Measurements from ENCODE around the gene PCBP2. TPM values are rescaled to one million over a fixed set of nuclear protein-coding genes. Genes with fewer than 3 reads are reported as not detected.
"Not testable (repeated sequence)": the region's sequence is repeated elsewhere in the genome, so short reads cannot be mapped to it uniquely, and the experiment has no call there.

The PCBP2 gene
- total RNA-seq, 2 experiments from 2014 or later: 1,085 to 1,132 TPM

DNA sequence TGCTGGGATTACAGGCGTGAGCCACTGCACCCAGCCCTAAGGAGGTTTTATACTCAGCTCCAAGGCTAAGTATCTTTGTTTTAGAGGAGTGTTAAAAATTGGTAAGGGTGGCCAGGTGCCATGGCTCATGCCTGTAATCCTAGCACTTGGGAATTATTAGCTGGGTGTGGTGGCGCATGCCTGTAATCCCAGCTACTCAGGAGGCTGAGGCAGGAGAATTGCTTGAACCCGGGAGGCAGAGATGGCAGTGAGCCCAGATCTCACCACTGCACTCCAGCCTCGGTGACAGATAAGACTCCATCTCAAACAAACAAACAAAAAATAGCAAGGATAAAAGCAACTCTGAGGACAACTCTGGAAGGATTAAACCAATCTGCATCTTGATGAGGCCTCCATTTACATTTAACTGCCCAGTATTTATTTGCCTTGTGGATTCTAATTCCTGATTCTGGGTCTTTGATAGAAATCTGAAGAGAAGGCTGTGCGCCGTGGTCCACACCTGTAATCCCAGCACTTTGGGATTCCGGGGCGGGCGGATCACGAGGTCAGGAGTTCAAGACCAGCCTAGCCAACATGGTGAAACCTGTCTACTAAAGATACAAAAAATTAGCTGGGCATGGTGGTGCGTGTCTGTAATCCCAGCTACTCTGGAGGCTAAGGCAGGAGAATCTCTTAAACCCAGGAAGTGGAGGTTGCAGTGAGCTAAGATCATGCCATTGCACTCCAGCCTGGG lies 7.1 kb upstream of the PCBP2 start:
- H3K27me3 Mint-ChIP-seq (ENCODE audit: low read depth); H3K9me3 Mint-ChIP-seq; H3K4me3 Mint-ChIP-seq; DNase-seq; intact Hi-C loops (cut with micrococcal nuclease): not testable (repeated sequence)
- CTCF ChIA-PET: interaction anchor here (0.6 to 1.3 kb wide), 3 partner anchors 24 to 65 kb away, joined by 4 to 7 read pairs (median 6); partner anchors contain the start of gene SP1
- H3K36me3 Mint-ChIP-seq (ENCODE audit: low read depth): peaks cover 40% of the 10 kb centered on the region
- H3K27ac Mint-ChIP-seq: peak overlapping the region; percentile 59
- peaks cover 40% of the 10 kb centered on the region for H3K4me1 Mint-ChIP-seq (ENCODE audit: low read depth)

DNA sequence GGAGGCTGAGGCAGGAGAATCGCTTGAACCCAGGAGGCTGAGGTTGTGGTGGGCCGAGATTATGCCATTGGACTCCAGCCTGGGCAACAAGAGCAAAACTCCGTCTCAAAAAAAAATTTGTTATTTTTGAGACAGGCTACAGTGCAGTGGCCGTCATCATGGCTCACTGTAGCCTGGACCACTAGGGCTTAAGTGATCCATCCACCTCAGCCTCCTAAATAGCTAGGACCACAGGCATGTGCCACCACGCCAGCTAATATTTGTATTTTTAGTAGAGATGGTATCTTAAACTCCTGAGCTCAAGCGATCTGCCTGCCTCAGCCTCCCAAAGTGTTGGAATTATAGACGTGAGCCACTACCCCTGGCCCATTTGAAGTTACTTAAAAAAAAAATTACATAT lies 966 bp upstream of the PCBP2 start:
- CTCF ChIA-PET: interaction anchor here (0.9 to 1.7 kb wide), 3 partner anchors 10 to 43 kb away, joined by 3 to 7 read pairs (median 5); partner anchors contain the start of gene PRR13
- Mint-ChIP-seq H3K27me3 (ENCODE audit: low read depth) (no peaks in the 10 kb centered on the region), H3K27ac (peak overlapping the region; percentile 66), H3K36me3 (ENCODE audit: low read depth) (peaks cover 50% of the 10 kb centered on the region), H3K4me1 (ENCODE audit: low read depth) (peaks cover 37% of the 10 kb centered on the region), H3K4me3 (peak overlapping the region; percentile 24), H3K9me3 (no peaks in the 10 kb centered on the region)
- intact Hi-C loops (cut with micrococcal nuclease): loop anchor here (1.0 to 10.0 kb wide), 8 partner anchors 10 to 445 kb away; partner anchors contain the start of genes ATF7, CSAD, EIF4B and PRR13
- DNase-seq: no peak

DNA sequence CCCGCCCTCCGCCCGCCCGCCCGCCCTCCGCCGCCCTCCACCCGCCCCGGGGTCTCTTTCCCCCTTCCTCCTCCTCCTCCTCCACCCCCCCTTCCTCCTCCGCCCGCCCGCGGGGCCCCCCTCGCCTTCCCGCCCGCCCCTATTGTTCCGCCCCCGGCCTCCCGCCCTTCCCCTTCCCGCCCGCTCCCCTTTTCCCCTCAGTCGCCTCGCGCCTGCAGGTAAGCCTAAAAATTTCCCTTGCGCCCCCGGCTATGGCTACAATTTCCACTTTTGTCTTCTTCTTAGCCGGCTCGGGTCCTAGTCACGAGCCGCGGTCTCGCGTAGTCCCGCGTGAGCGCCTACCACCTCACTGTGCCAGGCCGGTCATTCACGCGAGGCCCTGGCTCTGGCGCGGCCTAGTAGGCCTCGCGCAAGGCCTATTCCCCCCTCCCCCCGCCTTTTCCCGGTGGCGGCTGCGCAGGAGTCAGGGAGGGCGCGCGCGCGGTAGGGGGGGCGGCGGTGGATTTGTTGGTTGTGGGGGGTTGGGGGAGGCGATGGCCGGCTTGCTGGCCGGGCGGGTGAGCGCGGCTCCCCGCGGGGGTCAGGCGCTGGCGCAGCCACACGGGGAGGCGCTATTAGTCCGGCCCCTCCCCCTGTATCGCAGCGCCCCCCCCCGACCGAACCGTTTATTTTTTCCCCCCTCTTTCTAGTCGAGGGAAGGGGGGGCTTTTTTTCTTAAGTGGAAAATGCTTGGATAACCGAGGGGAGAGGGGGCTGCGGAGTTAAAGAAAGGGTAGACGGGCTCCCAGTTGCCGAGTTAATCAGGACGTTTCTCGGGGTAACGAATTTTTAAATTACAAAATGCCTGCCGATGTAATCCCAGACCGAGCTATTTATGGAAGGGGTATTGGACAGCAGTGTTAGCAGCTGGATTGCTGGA lies 516 bp downstream of the PCBP2 start:
- H3K9me3 Mint-ChIP-seq: no peaks in the 10 kb centered on the region
- peak overlapping the region; percentile 99 for H3K27ac Mint-ChIP-seq
- H3K36me3 Mint-ChIP-seq (ENCODE audit: low read depth): peaks cover 55% of the 10 kb centered on the region
- H3K4me3 Mint-ChIP-seq: peak overlapping the region; percentile 99
- peaks cover 36% of the 10 kb centered on the region for H3K4me1 Mint-ChIP-seq (ENCODE audit: low read depth)
- DNase-seq: peak; percentile 70
- intact Hi-C loops (cut with micrococcal nuclease): loop anchor here (1.0 to 10.0 kb wide), 7 partner anchors 31 to 828 kb away; partner anchors contain the start of genes ATP5MC2, CBX5, CSAD and ESPL1
- CTCF ChIA-PET: interaction anchor here (0.7 to 3.3 kb wide), 5 partner anchors 23 to 131 kb away, joined by 3 to 25 read pairs (median 4); partner anchors contain the start of genes AAAS and TARBP2
- H3K27me3 Mint-ChIP-seq (ENCODE audit: low read depth): no peaks in the 10 kb centered on the region

DNA sequence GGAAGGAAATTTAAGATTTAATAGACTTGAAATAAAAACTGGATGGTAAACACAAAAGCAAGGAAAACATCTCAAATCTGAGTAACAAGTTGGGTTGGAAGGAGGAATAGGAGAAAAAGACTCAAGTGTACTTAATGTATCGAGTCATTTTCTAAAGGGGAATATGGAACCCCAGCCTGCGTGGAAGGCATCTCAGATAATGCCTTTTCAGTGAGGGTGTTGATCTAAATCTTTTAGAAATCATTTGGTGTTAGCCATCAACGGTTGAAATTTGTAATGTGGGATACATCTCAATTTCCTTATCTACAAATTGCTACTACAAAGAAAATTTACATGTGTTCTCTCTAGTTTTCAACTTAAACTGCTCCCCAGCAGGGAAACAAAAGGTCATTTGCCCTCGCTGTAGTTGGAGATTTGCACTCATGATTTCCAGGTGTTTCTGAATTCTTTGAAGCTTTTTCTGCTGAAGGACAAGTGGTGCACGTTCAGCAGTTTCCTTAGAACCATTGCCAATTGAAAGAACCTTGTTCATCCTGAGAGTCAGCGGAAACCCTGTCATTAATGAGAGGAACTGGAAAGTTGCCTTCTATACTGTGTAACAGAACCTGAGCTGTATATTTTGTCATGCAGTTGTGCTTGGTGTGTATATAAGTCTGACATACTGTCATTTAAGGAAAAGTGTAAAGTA lies 2.2 kb downstream of the PCBP2 start:
- intact Hi-C loops (cut with micrococcal nuclease): loop anchor here (2.0 to 10.0 kb wide), 3 partner anchors 272 to 827 kb away; partner anchors contain the start of genes CBX5, CSAD, HNRNPA1 and ZNF740
- CTCF ChIA-PET: interaction anchor here (1.6 to 3.3 kb wide), 3 partner anchors 22 to 133 kb away, joined by 4 to 25 read pairs (median 5); partner anchors contain the start of genes AAAS and TARBP2
- peak overlapping the region; percentile 99 for H3K4me3 Mint-ChIP-seq
- peaks cover 45% of the 10 kb centered on the region for H3K4me1 Mint-ChIP-seq (ENCODE audit: low read depth)
- DNase-seq: no peak
- H3K27ac Mint-ChIP-seq: peak overlapping the region; percentile 70
- no peaks in the 10 kb centered on the region for H3K9me3 Mint-ChIP-seq
- H3K27me3 Mint-ChIP-seq (ENCODE audit: low read depth): no peaks in the 10 kb centered on the region
- H3K36me3 Mint-ChIP-seq (ENCODE audit: low read depth): peaks cover 57% of the 10 kb centered on the region

DNA sequence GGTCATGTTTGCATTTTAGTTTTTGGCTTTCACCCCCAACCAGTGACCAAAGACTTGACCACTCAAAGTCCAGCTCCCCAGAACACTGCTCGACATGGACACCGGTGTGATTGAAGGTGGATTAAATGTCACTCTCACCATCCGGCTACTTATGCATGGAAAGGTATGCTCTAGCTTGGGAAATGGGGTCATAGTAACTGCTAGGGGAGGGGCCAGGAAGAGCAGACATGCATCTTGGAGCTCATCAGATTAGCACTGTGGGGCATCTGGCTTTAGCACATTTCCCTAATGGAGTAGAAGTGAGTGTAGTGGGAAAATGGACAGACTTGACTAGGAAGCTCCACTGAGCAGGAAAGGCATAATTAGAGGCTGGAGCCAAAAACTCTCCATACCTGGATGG lies 2.8 kb downstream of the PCBP2 start:
- H3K9me3 Mint-ChIP-seq: no peaks in the 10 kb centered on the region
- H3K4me3 Mint-ChIP-seq: peak overlapping the region; percentile 6
- no peak for DNase-seq
- CTCF ChIA-PET: interaction anchor here (3.3 kb wide), 1 partner anchor 21 kb away, joined by 25 read pairs; no protein-coding TSS in a partner anchor
- H3K36me3 Mint-ChIP-seq (ENCODE audit: low read depth): peaks cover 60% of the 10 kb centered on the region
- no peaks in the 10 kb centered on the region for H3K27me3 Mint-ChIP-seq (ENCODE audit: low read depth)
- H3K4me1 Mint-ChIP-seq (ENCODE audit: low read depth): peaks cover 48% of the 10 kb centered on the region
- intact Hi-C loops (cut with micrococcal nuclease): loop anchor here (5.0 to 10.0 kb wide), 2 partner anchors 272 to 420 kb away; partner anchors contain the start of genes CSAD and ZNF740
- peak overlapping the region; percentile 70 for H3K27ac Mint-ChIP-seq

DNA sequence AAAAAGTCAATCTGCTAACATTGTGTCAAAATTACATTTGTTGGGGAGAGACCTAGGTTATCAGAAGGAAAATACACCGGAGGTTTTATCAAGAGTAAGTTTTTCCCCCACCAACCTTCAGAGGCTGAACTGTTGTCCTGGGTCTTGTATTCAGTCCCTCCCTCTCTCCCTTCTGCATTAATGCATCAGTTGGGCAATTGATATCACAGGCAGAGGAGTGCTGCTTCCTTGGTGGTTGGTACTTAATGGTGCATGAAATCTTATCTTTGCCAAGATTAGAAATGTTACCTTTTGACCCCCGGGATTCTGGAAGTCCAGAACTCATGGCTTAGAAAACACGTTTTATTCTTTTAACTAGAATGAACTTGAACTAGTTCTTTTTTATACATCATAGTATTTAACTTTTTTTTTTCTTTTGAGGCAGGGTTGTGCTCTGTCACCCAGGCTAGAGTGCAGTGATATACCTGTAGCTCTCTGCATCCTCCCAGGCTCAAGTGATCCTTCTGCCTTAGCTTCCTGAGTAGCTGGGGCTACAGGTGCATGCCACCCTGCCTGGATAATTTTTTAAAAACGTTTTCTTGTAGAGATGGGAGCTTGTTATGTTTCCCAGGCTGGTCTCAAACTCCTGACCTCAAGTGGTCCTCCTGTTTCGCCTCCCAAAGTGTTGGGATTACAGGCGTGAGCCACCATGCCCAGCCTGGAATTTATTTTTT lies 4.9 kb downstream of the PCBP2 start:
- Mint-ChIP-seq H3K36me3 (ENCODE audit: low read depth) (peaks cover 78% of the 10 kb centered on the region), H3K4me1 (ENCODE audit: low read depth) (peaks cover 59% of the 10 kb centered on the region), H3K9me3 (no peaks in the 10 kb centered on the region), H3K27ac (no peak overlapping the region), H3K4me3 (no peak overlapping the region), H3K27me3 (ENCODE audit: low read depth) (no peaks in the 10 kb centered on the region)
- no peak for DNase-seq
- CTCF ChIA-PET: no interaction called here
- intact Hi-C loops (cut with micrococcal nuclease): loop anchor here (10.0 kb wide), 1 partner anchor 422 kb away; no protein-coding TSS in a partner anchor

DNA sequence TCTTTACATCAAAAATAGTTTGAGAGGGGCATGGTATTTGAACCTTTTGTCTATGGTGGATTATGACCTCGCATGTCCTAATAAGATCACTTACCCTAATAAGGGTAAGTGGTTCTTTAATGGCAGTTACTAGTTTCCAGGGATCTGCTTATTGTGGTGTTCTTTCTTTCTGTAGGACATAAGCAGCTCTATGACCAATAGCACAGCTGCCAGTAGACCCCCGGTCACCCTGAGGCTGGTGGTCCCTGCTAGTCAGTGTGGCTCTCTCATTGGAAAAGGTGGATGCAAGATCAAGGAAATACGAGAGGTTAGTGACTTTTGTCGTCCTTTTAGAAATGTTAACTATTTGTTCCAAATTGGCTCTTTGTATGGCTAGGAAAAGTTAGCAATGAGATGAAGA lies 7.2 kb downstream of the PCBP2 start:
- CTCF ChIA-PET: interaction anchor here (1.1 to 1.2 kb wide), 2 partner anchors 18 to 50 kb away, joined by 3 read pairs; no protein-coding TSS in a partner anchor
- H3K9me3 Mint-ChIP-seq: no peaks in the 10 kb centered on the region
- no peak for DNase-seq
- peaks cover 62% of the 10 kb centered on the region for H3K4me1 Mint-ChIP-seq (ENCODE audit: low read depth)
- no peak overlapping the region for H3K4me3 Mint-ChIP-seq
- intact Hi-C loops (cut with micrococcal nuclease): loop anchor here (10.0 kb wide), 1 partner anchor 424 kb away; no protein-coding TSS in a partner anchor
- H3K36me3 Mint-ChIP-seq (ENCODE audit: low read depth): peaks cover 81% of the 10 kb centered on the region
- no peaks in the 10 kb centered on the region for H3K27me3 Mint-ChIP-seq (ENCODE audit: low read depth)
- no peak overlapping the region for H3K27ac Mint-ChIP-seq

DNA sequence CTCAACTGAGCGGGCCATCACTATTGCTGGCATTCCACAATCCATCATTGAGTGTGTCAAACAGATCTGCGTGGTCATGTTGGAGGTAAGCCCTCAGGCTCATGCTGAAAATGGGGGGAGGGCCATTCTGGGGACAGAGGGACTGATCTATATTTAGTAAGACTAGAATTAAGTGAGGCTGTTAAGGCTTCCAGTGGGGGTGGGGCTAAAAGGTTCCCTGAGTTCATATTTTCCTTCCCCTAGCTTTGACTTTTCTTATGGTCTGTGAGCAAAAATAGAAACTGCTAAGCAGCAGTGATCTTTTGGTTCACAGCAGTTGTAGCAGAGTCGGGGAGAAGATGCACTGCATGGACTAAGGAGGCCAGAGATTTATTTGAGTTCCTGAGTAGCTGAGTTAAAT lies 9.2 kb downstream of the PCBP2 start:
- CTCF ChIA-PET: interaction anchor here (0.7 to 1.7 kb wide), 2 partner anchors 13 to 15 kb away, joined by 3 to 5 read pairs; no protein-coding TSS in a partner anchor
- peaks cover 49% of the 10 kb centered on the region for H3K4me1 Mint-ChIP-seq (ENCODE audit: low read depth)
- intact Hi-C loops (cut with micrococcal nuclease): no loop called here
- H3K4me3 Mint-ChIP-seq: no peak overlapping the region
- H3K27ac Mint-ChIP-seq: peak overlapping the region; percentile 21
- peaks cover 79% of the 10 kb centered on the region for H3K36me3 Mint-ChIP-seq (ENCODE audit: low read depth)
- no peak for DNase-seq
- no peaks in the 10 kb centered on the region for H3K9me3 Mint-ChIP-seq
- H3K27me3 Mint-ChIP-seq (ENCODE audit: low read depth): no peaks in the 10 kb centered on the region

DNA sequence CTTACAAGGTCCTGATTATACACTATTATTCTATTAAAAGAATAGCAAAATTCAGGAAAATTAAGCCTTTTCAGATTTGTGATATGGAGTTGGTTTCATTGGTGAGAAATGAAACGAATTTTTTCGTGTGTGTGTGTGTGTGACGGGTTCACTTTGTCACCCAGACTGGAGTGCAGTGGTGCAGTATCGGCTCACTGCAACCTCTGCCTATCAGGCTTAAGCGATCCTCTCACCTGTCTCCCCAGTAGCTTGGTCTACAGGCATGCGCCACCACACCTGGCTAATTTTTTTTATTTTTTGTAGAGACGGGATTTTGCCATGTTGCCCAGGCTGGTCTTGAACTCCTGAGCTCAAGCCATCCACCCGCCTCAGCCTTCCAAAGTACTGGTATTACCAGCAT lies 9.7 kb downstream of the PCBP2 start:
- intact Hi-C loops (cut with micrococcal nuclease): no loop called here
- Mint-ChIP-seq H3K9me3 (no peaks in the 10 kb centered on the region), H3K27ac (no peak overlapping the region), H3K4me1 (ENCODE audit: low read depth) (peaks cover 47% of the 10 kb centered on the region), H3K36me3 (ENCODE audit: low read depth) (peaks cover 81% of the 10 kb centered on the region), H3K27me3 (ENCODE audit: low read depth) (no peaks in the 10 kb centered on the region), H3K4me3 (no peak overlapping the region)
- no peak for DNase-seq
- CTCF ChIA-PET: interaction anchor here (0.6 to 1.7 kb wide), 3 partner anchors 14 to 21 kb away, joined by 3 to 6 read pairs (median 5); no protein-coding TSS in a partner anchor

DNA sequence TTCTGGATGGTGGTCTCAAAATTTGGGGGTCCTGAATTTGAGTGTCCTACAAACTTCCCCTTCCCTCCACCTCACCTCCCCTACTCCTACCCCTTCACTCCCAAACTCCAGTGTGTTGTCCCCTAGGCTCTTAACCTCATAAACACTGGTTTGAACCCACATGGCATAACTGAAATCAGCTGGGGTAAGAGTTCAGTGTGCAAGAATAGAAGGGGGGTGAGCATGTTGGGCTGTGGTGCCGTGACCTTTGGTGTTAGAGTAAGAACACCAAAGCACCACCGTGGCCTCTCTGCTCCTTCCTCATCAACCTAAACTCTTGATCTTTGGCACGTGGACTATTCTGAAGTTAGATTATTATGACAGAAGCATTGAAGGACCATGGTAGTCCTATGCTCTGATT lies 11.0 kb downstream of the PCBP2 start:
- H3K36me3 Mint-ChIP-seq (ENCODE audit: low read depth): peaks cover 85% of the 10 kb centered on the region
- CTCF ChIA-PET: no interaction called here
- peaks cover 45% of the 10 kb centered on the region for H3K4me1 Mint-ChIP-seq (ENCODE audit: low read depth)
- peak overlapping the region; percentile 43 for H3K27ac Mint-ChIP-seq
- no peaks in the 10 kb centered on the region for H3K27me3 Mint-ChIP-seq (ENCODE audit: low read depth)
- no peaks in the 10 kb centered on the region for H3K9me3 Mint-ChIP-seq
- H3K4me3 Mint-ChIP-seq: no peak overlapping the region
- intact Hi-C loops (cut with micrococcal nuclease): no loop called here
- no peak for DNase-seq
